GM06990 (cell line): Measurements from ENCODE around the gene IL31.

Source experiments
- DNase-seq: peaks from one replicate; pipeline ENCODE4 v3.0.0-alpha.2; 2011; ENCODE audit not compliant: insufficient read length; ENCODE audit errors: extremely low read depth
- H3K27me3 ChIP-seq: replicated peaks from 2 replicates; pipeline ENCODE4 v1.6.0; 2011; ENCODE audit warnings: low read length; ENCODE audit not compliant: control insufficient read depth, insufficient read depth
- H3K36me3 ChIP-seq: 2 replicates; pipeline ENCODE4 v1.5.1; 2011; ENCODE audit warnings: low read length; ENCODE audit not compliant: control insufficient read depth, insufficient read depth
- H3K4me3 ChIP-seq: replicated peaks from 2 replicates; pipeline ENCODE4 v1.5.1; 2011; ENCODE audit warnings: low read depth, mild to moderate bottlenecking, control low read depth, low read length
- TF ChIP-seq, protein P1 (sequence below): IDR thresholded peaks from 2 replicates; pipeline ENCODE4 v1.5.1; 2011; ENCODE audit warnings: low read length, control low read depth, mild to moderate bottlenecking, inconsistent platforms; ENCODE audit not compliant: insufficient read depth, poor library complexity, severe bottlenecking

The IL31 gene

DNA sequence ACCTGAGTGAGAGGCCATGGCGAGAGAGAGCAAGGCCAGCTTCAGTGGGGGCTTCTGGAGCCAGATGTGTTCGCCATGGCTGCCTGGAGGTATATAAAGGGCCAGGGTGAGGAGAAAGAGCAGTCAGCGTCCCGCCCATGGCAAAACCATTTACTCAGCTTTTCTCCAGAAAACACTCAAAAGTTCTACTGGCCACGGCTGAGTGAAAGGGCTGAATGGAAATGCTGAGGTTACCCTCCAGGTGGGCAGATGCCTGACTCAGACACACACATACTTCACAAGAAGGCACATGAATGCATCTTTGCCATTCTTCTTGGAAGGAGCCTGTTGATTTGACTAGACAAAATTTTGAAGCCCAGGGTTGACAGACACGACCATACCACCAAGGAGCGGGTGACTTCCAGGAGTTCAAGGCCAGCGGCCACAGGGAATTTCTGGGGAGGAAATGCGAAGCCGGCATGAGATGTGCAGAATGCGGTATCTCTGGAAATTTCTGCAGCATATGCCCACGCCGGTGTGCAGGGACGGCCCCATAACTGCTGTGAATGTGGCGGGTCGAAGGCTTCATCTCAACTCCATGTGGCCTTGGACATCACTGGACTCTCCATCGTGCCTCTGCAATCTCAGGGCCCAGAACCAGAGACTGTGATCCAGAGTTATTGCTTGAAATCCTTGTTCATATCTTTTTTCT lies at the start of gene IL31:
IL31 (minus strand) TSS at position 67 of the 691 bp plus-strand sequence; CDS start at position 18, 49 bp downstream.
- no peak for DNase-seq
- Histone ChIP-seq H3K27me3 (peaks cover 1% of the 10 kb centered on the region; the same call in 1 of the 2 replicates), H3K36me3 (no peaks in the 10 kb centered on the region), H3K4me3 (no peak within 1 kb of the TSS)
- TF ChIP-seq, protein P1, sequence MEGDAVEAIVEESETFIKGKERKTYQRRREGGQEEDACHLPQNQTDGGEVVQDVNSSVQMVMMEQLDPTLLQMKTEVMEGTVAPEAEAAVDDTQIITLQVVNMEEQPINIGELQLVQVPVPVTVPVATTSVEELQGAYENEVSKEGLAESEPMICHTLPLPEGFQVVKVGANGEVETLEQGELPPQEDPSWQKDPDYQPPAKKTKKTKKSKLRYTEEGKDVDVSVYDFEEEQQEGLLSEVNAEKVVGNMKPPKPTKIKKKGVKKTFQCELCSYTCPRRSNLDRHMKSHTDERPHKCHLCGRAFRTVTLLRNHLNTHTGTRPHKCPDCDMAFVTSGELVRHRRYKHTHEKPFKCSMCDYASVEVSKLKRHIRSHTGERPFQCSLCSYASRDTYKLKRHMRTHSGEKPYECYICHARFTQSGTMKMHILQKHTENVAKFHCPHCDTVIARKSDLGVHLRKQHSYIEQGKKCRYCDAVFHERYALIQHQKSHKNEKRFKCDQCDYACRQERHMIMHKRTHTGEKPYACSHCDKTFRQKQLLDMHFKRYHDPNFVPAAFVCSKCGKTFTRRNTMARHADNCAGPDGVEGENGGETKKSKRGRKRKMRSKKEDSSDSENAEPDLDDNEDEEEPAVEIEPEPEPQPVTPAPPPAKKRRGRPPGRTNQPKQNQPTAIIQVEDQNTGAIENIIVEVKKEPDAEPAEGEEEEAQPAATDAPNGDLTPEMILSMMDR, result no peak

GRCh38 chr12:122216445-122216844 lies 42.4 kb upstream of the IL31 start:
- Histone ChIP-seq H3K4me3 (no peak overlapping the region), H3K36me3 (peaks cover 18% of the 10 kb centered on the region), H3K27me3 (no peaks in the 10 kb centered on the region)
- TF ChIP-seq, protein P1, result no peak
- DNase-seq, result no peak

DNA sequence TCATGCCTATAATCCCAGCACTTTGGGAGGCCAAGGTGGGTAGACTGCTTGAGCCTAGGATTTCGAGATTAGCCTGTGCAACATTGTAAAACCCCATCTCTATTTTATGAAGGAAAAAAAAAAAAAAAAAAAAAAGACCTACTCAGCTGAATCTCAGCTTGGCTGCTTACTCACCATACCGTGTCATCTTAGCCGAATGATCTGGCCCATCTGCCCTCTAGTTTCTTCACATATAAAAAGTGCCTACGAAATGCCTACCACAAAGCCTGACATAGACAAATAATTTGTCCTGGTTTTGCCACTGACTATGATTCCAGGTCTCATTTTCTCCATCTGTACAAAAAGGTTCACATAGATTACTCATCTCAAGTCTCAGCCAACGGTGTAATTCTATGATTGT lies 41.8 kb upstream of the IL31 start:
- TF ChIP-seq, protein P1, result no peak
- H3K36me3 ChIP-seq, result peaks cover 18% of the 10 kb centered on the region
- H3K27me3 ChIP-seq, result no peaks in the 10 kb centered on the region
- no peak overlapping the region for H3K4me3 ChIP-seq
- DNase-seq, result no peak

DNA sequence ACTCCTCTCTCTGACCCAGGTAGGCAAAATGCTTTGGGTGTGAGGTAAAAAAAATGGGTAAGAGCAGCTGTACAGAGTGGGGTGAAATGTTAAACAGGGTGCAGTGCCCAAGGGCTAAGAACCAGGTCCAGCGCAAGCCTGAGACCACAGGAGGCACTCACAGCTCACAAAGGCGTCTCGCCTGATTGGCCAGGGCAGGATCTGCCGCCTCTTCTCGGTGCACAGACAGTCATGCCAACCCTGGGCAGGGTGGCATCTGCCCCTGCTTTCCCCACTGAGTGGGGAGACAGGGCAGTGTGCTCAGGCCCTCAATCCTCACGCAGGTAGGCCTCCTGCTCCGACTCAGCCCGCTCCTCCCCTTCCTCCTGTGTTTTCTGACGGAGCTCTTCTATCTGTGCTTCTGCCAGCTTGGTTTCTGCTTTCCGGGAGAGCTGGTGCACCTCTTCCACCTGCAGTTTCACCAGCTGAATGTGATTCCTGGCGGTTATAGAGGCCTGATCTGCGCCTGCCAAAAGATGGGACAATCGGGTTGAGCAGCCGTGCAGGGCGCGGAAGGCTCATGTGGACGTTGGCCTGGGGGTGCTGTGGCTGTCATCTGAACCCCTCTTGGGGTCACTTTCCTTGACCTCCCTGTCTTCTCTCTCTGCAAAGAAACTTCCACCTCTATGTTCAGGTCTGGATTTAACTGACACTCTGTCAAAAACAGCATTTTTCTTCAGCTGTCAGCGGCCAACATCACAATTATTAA lies 34.2 kb upstream of the IL31 start:
- no peak for DNase-seq
- H3K36me3 ChIP-seq, result peaks cover 12% of the 10 kb centered on the region
- no peaks in the 10 kb centered on the region for H3K27me3 ChIP-seq
- H3K4me3 ChIP-seq, result no peak overlapping the region
- TF ChIP-seq, protein P1, result no peak

DNA sequence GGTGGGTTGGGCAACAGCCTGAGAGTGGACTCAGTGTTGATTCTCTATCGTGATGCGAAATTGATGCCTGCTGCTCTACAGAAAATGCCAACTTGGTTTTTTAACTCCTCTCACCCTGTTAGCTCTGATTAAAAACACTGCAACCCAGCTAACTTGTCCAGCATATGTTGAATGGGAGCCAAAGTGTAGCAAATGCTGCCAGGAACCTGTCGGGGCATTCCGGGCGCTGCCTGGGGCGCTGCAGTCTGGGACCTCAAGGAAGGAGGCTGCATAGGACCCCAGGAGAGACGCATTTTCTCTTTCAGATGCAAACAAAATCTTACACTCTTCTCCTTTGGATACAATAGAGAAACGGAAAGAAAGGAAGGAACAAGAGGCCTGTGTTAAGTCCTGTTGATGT lies 33.4 kb upstream of the IL31 start:
- H3K36me3 ChIP-seq, result peaks cover 8% of the 10 kb centered on the region
- H3K27me3 ChIP-seq, result no peaks in the 10 kb centered on the region; the same call in 1 of the 2 replicates
- no peak overlapping the region for H3K4me3 ChIP-seq
- DNase-seq, result no peak
- TF ChIP-seq, protein P1, result no peak
